Pulmonary artery endothelial cell (primary cell): ENCODE results near the gene ATN1. TPM values are rescaled to one million over a fixed set of nuclear protein-coding genes. Genes with fewer than 3 reads are reported as not detected.

ENCODE experiments used
- DNase-seq: peaks from one replicate; pipeline ENCODE4 v3.0.0-alpha.2; 2011; ENCODE audit warnings: low read depth, low spot score
- total RNA-seq: library from RNA; depleted of rRNA; stranded (reverse); fragments of >200 nt; gene quantifications from 2 replicates; pipeline ENCODE4 v1.2.3, GENCODE V29; 2014

The ATN1 gene
- total RNA-seq, 1 donor from 2014 or later, result 6.7 TPM

DNA sequence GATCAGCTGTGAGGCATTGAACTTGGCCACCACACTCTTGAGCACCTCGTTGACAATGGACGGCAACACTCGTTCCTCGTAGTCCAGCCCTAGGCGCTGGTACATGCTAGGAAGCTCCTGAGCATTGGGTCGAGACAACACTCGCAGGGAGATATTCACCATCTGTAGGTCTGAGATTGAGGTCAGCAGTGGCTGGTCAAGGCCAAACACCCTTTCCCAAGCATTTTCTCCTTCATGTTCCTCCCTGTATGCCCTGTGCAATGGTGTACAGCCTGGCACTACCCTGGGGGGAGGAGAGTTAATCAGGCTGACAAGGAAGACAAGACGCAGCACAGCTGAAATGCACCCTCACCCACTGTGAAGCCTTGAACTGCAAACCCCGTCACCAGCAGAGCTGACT, 40.7 kb downstream of the ATN1 start:
- DNase-seq, result no peak

DNA sequence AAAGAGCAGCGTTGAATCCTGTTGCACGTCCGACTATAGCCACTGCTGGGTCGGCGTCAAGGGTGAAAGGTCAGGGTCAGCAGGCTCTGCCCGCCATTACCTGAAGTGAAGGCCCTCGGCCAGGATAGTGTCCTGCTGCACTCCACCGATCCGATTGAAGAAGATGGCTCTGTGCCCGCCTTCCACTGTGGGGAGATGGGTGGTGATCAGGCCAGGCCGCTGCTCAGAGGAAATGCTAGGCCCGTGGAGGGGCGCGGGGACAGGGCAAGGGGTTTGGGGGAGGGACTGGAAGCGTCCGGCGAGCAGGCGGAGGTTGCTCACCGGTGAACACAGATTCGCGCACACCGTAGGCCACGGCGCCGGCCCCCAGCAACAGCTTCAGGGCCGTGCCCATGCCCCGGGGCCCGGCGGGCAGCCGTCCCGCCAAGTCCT, 42.4 kb downstream of the ATN1 start:
- DNase-seq, result no peak

DNA sequence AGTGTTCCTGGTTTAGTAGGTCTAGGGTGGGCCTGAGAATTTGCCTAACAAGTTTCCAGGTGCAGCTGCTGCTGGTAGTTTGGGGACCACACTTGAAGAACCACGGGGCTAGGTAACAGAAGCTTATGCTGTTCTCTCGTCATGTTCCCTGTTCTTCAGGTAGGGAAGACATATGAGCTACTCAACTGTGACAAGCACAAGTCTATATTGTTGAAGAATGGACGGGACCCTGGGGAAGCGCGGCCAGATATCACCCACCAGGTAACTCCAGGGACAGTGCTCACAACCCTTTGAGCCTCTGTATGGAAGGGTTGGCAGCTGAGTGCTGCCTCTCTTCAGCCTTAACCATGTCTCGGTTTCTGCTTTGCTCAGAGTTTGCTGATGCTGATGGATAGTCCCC, 46.4 kb downstream of the ATN1 start:
- DNase-seq, result no peak

DNA sequence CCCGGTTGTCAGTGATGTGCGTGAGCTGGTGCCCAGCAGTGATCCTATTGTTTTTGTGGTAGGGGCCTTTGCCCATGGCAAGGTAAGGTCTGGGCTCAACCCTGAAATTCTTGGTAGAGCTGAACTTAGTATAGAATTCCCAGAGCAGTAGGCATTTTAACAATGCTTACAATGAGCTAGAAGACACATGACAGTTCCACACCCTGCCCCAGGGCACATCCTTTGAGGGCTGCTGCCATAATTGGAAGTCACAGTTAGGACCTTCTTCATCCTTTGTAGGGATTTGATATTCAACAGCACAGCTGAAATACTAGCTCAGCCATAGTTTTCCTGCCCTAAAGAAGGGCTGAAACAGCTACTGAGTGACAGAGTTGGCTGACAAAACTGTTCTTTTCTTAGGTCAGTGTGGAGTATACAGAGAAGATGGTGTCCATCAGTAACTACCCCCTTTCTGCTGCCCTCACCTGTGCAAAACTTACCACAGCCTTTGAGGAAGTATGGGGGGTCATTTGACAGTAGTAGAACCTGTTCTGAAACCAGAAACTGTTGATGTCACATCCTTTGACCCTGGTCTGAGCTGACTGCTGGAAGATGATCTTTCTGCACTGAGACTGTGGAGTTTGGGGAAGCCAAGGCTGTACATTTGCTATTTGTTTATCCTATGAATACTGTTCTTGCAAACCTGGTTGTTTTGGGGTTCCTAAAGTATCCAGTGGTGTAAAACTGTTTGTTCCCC, 47.7 kb downstream of the ATN1 start:
- no peak for DNase-seq

DNA sequence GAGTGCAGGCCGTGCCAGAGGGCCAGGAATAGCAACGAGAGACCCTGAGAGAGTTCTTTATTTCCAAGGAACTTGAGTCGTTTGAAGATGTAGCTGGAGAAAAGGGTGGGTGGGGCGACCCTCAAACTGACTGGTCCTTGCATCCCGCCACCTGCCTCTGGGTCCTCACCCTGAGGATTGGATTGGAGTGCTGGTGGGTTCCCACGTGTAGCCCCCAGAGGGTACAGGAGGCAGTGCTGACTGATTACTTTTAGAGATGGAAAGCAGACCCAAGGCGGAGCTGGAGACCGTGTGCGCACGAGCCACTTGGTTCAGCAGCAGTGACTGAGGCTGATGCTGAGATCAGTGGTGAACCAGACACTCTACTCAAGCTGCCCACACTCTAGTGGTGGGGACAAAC, 49.9 kb downstream of the ATN1 start:
- no peak for DNase-seq

DNA sequence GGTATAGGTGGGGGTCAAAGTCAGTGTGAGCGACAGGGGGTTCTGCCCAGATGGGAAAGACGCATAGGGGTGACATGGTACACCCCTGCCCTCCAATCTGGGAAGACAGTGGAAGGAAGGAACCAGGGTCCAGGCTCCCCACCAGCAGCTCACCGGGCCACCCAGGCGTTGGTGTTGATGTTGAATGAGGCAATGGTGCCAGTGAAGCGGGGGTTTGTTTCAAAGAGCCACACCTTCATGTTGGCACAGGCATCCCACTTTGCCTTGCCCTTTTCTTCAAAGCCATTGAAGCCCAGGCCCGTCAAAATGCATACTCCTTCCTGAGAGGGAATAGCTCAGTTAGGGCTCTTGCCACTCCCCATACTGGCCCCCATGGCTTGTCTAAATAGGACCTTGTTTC, 50.4 kb downstream of the ATN1 start:
- DNase-seq, result no peak

DNA sequence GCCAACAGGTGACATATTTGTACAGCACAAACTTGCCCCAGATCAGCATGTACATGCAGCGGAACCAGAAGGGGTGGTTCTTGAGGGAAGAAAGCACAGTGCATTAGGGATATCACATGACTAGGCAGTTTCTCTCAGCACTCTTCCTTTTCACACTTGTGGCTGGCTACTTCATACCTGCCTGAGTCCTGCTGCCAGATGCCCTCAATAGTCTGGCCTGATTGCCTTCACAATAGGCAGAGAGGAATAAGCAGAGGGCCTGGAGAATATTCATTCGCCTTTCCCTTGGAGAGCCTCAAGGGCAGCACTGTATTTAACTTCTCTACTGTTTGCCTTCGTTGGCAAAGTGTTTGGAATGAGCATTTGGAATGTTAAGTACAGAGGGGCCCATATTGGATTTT, 50.9 kb downstream of the ATN1 start:
- no peak for DNase-seq

DNA sequence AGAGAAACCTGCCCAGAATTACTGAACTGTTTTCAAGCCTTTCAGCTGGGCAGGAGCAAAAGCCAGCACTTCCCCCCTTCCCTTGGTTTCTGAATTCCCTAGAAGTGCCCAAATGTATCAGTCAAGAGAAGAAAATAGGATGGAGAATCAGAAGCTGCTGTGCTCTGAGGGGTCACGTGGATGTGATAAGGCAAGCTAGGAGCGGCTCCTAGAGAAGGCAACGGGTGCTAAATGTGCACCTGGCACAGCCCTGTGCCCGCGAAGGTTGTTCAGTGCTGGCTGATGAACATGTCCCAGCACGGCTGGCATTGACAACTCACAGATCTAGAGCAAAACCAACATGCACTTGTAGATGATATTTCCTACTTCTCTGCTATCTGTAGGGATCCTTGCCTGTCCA, 51.3 kb downstream of the ATN1 start:
- no peak for DNase-seq

DNA sequence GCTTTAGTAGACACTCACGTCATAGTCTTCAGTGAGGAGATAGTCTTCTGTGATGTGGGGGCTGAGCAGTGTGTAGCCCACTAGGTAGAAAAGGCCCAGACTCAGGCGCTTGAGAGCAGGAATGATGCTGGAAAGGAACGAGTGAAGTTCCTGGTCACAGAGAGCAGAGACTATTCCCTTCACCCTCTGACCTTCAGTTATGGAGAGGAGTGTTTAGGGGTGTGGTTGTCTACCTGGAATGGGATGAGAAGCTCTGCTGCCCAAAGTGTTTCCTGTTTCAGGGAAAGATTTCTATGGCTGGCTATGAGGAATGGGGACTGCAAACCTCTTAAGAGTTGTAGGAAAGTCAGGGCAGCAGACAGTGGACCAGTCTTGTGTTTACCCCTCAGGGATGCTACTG, 51.7 kb downstream of the ATN1 start:
- DNase-seq, result no peak

DNA sequence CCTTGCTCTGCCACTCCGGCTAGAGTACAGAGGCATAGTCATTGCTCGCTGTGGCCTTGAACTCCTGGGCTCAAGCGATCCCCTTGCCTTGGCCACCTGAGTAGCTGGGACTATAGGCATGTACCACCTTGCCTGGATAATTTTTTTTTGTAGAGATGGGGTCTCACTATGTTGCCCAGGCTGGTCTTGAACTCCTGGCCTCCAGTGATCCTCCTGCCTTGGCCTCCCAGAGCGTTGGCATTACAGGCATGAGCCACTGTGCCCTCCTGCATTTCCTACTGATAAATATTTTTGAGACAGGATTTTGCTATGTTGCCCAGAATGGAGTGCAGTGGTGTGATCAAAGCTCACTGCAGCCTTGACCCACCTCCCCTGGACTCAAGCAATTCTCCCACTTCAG, 52.3 kb downstream of the ATN1 start:
- DNase-seq, result no peak

DNA sequence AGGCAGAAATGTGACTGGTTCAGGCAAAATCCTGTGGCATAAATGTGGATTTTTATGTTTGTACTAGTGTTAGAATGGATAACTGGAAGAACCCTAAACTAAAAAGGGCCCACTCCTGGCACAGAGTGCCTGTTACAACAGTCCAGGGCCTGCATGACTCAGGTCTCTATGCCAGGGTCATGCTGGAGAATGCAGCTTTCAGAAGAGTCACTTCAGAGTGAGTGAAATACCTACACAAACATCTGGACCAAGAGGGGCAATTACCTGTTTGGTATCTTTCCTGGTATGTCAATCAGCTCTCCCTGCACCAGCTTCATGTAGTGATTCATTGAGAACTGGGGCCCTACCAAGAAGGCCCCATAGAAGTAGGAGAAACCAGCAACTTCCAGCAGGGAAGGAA, 53.0 kb downstream of the ATN1 start:
- no peak for DNase-seq

DNA sequence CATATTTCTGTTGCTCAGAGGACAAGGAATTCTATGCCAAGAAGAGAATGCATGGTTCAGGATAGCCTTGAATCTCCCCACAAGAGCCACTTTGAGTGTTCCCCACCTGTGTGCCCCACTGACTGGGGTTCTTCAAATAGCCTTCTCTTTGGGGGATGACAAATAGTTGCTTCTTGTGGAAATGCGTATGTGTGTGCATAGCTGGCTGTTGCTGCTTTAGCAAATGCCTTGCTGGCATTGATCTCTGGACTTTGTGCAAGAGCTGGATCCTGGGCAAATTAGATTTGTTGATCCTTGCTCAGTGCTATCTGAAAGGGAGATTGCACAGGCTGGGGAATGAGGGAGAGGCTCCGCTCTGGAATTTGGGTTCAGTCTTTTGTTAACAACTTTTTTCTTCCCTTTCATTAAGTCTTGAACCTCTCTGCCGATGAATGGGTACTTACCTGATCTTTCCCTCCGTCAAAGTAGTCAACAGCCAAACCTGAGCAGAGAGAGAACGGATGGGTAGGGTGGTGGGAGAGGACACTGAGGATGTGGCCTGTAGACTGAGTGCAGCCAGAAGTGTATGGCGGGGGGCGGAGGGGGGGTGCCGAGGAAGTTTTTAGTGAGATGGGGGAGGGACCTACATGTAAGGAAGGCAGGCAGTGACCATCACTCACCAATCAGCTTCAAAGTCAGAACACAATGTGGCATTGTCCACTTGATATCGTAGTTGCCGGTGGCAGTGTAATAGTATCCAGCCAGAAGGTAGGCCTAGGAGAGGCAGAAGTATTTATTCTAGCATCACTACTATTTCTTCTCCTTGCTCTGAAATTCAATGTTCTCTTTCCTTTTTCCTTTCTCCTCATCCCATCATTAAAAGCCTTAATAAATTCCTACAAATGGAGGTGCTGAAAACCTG, 53.6 kb downstream of the ATN1 start:
- DNase-seq, result no peak

DNA sequence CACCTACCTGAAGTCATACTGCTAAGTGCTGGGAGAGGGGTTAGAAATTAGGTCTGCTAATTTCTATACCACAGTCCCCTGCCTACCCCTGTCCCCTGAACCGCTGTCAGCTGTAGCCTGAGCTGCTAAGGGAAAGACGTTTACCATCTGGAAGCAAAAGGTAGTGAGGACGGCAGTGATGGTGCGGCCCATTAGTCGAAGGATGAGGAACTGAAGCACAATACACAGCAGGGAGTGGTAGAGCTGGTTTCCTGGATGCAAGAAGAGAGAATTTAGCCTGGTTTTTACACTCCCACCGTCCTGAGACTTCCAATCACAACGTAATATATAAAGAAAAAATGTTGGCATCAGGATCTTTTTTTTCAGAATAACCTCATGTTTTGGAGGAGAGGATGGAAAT, 54.8 kb downstream of the ATN1 start:
- no peak for DNase-seq

DNA sequence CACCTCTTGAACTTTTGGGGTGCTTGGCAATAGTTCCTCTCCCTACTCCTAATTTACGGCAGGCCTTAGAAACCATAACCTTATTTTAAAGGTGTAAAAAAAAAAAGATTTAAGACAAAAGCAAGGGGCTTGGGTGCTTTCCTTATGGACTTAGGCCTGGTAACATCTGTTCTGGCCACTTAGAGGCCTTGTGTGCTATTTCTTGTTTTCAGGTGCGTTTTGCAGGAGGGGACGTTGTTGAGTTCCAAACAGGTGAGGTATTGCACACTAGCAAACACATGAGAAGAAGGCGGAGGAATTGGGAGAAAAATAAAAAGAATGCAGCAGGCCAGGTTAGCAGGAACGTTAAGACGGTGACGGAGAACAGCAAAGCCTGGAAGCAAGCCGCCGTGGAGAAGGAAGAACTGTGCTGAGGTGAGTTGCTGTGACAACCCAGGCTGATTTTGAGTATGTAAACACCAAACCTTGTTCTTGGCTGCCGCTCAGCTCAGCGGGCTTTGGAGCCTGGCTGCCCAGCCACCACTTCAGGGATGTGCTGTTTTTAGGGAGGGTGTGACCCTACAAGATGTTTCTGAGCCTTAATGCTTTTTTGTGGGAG, 60.3 kb downstream of the ATN1 start:
- no peak for DNase-seq

Other genes with a start within 250 kb of the ATN1 start
- 9.5 and 12.0 TPM in 2 replicates for gene ZNF384, start 238.6 kb upstream of the ATN1 start, total RNA-seq
- gene PIANP, start 227.1 kb upstream of the ATN1 start, total RNA-seq, result not detected in 2 replicates
- gene COPS7A, start 203.9 kb upstream of the ATN1 start, total RNA-seq, result 54.8 and 71.4 TPM in 2 replicates
- 56.9 and 94.9 TPM in 2 replicates for gene MLF2, start 174.8 kb upstream of the ATN1 start, total RNA-seq
- 45.2 and 61.3 TPM in 2 replicates for gene PTMS, start 161.6 kb upstream of the ATN1 start, total RNA-seq
- gene LAG3, start 155.4 kb upstream of the ATN1 start, total RNA-seq, result 0.11 and 0.13 TPM in 2 replicates
- 0.07 TPM in 1 of 2 replicates, not detected in the other for gene CD4, start 138.4 kb upstream of the ATN1 start, total RNA-seq
- gene GPR162, start 106.1 kb upstream of the ATN1 start, total RNA-seq, result 9.0 and 13.5 TPM in 2 replicates
- 66.5 and 83.1 TPM in 2 replicates for gene P3H3, start 99.6 kb upstream of the ATN1 start, total RNA-seq
- 0.79 and 1.4 TPM in 2 replicates for gene GNB3, start 87.0 kb upstream of the ATN1 start, total RNA-seq
- gene CDCA3, start 76.7 kb upstream of the ATN1 start, total RNA-seq, result 11.0 and 27.2 TPM in 2 replicates
- 105 and 132 TPM in 2 replicates for gene USP5, start 75.8 kb upstream of the ATN1 start, total RNA-seq
- 941 and 1,374 TPM in 2 replicates for gene TPI1, start 60.4 kb upstream of the ATN1 start, total RNA-seq
- gene SPSB2, start 54.7 kb upstream of the ATN1 start, total RNA-seq, result 3.1 and 5.8 TPM in 2 replicates
- 4.4 TPM in 2 replicates for gene LRRC23, start 23.1 kb upstream of the ATN1 start, total RNA-seq
- gene ENO2, start 13.4 kb upstream of the ATN1 start, total RNA-seq, result 8.8 and 12.6 TPM in 2 replicates
- not detected in 2 replicates for gene RNU7-1, start 15.9 kb downstream of the ATN1 start, total RNA-seq
- 68.2 and 84.6 TPM in 2 replicates for gene C12orf57, start 16.1 kb downstream of the ATN1 start, total RNA-seq
- 0.13 and 0.60 TPM in 2 replicates for gene PTPN6, start 23.4 kb downstream of the ATN1 start, total RNA-seq
- 182 and 215 TPM in 2 replicates for gene PHB2, start 42.7 kb downstream of the ATN1 start, total RNA-seq
- gene EMG1, start 43.0 kb downstream of the ATN1 start, total RNA-seq, result 47.9 and 85.6 TPM in 2 replicates
- gene LPCAT3, start 90.5 kb downstream of the ATN1 start, total RNA-seq, result 5.2 and 8.6 TPM in 2 replicates
- 0.40 and 5.1 TPM in 2 replicates for gene C1S, start 132.8 kb downstream of the ATN1 start, total RNA-seq
- gene C1R, start 164.5 kb downstream of the ATN1 start, total RNA-seq, result 1.9 and 4.4 TPM in 2 replicates
- 15.6 and 19.7 TPM in 2 replicates for gene C1RL, start 181.3 kb downstream of the ATN1 start, total RNA-seq
- gene RBP5, start 200.9 kb downstream of the ATN1 start, total RNA-seq, result not detected in 2 replicates
- gene CLSTN3, start 202.4 kb downstream of the ATN1 start, total RNA-seq, result 12.8 and 18.5 TPM in 2 replicates